KMS-11 (cell line): ENCODE measurements around the gene GAK.

ENCODE experiments used
- H2AFZ ChIP-seq: fragments of 200-600 bp; sonication (generic); 2 replicates; pipeline ENCODE4 v1.6.1; 2016; ENCODE audit warnings: antibody characterized with exemption, mixed run types, low read depth
- H3K27ac ChIP-seq: fragments of 200-600 bp; sonication (generic); 2 replicates; pipeline ENCODE4 v1.6.1; 2016; ENCODE audit warnings: mild to moderate bottlenecking, mixed run types
- H3K27me3 ChIP-seq: fragments of 200-600 bp; sonication (generic); 2 replicates; pipeline ENCODE4 v1.6.1; 2017; ENCODE audit warnings: mild to moderate bottlenecking, low read depth, mixed run types, moderate library complexity; ENCODE audit not compliant: insufficient read depth
- H3K36me3 ChIP-seq: fragments of 200-600 bp; sonication (generic); 2 replicates; pipeline ENCODE4 v1.6.1; 2017; ENCODE audit warnings: mild to moderate bottlenecking, mixed run types; ENCODE audit not compliant: insufficient read depth
- H3K4me1 ChIP-seq: fragments of 200-600 bp; sonication (generic); 2 replicates; pipeline ENCODE4 v1.6.1; 2016; ENCODE audit warnings: mild to moderate bottlenecking, low read depth, mixed run types; ENCODE audit not compliant: poor library complexity, severe bottlenecking
- H3K4me2 ChIP-seq: fragments of 200-600 bp; sonication (generic); 2 replicates; pipeline ENCODE4 v1.7.0; 2016; ENCODE audit warnings: mild to moderate bottlenecking, mixed run types
- H3K4me3 ChIP-seq: fragments of 200-600 bp; sonication (generic); IDR thresholded peaks from 2 replicates; pipeline ENCODE4 v1.6.1; 2017; ENCODE audit warnings: low read depth, low read length, mixed read lengths; ENCODE audit not compliant: insufficient read depth
- H3K79me2 ChIP-seq: fragments of 200-600 bp; sonication (generic); 2 replicates; pipeline ENCODE4 v1.6.1; 2016; ENCODE audit warnings: low read depth, mixed run types; ENCODE audit not compliant: insufficient read depth
- H3K9ac ChIP-seq: fragments of 200-600 bp; sonication (generic); 2 replicates; pipeline ENCODE4 v1.6.1; 2016; ENCODE audit warnings: mild to moderate bottlenecking, mixed run types
- H4K20me1 ChIP-seq: fragments of 200-600 bp; sonication (generic); 2 replicates; pipeline ENCODE4 v1.6.1; 2016; ENCODE audit warnings: mild to moderate bottlenecking, mixed run types; ENCODE audit not compliant: insufficient read depth
- CTCF ChIP-seq: fragments of 200-600 bp; sonication (generic); conservative IDR thresholded peaks from 2 replicates; pipeline ENCODE4 v1.6.1; 2017; ENCODE audit warnings: low read depth, mild to moderate bottlenecking, antibody characterized with exemption, low read length, moderate library complexity, mixed read lengths

GAK gene

GRCh38 chr4:848307-848691 is 83.8 kb downstream of the GAK start:
- Histone ChIP-seq H3K27ac (no peak overlapping the region), H3K4me2 (no peak overlapping the region), H2AFZ (no peak overlapping the region), H3K27me3 (no peaks in the 10 kb centered on the region), H4K20me1 (no peaks in the 10 kb centered on the region), H3K4me1 (no peaks in the 10 kb centered on the region), H3K9ac (no peak overlapping the region), H3K36me3 (no peaks in the 10 kb centered on the region), H3K4me3 (no peak overlapping the region), H3K79me2 (no peaks in the 10 kb centered on the region)
- TF ChIP-seq CTCF = no peak

GRCh38 chr4:845836-846251 is 86.3 kb downstream of the GAK start:
- Histone ChIP-seq H3K36me3 (no peaks in the 10 kb centered on the region), H3K79me2 (no peaks in the 10 kb centered on the region), H3K4me1 (no peaks in the 10 kb centered on the region), H3K27me3 (no peaks in the 10 kb centered on the region), H3K27ac (no peak overlapping the region), H4K20me1 (no peaks in the 10 kb centered on the region), H3K4me2 (no peak overlapping the region), H3K9ac (no peak overlapping the region), H3K4me3 (no peak overlapping the region), H2AFZ (no peak overlapping the region)
- TF ChIP-seq CTCF = no peak

GRCh38 chr4:845233-845835 is 86.8 kb downstream of the GAK start:
- Histone ChIP-seq H4K20me1 (no peaks in the 10 kb centered on the region), H3K4me1 (no peaks in the 10 kb centered on the region), H2AFZ (no peak overlapping the region), H3K79me2 (no peaks in the 10 kb centered on the region), H3K36me3 (no peaks in the 10 kb centered on the region), H3K4me3 (no peak overlapping the region), H3K9ac (no peak overlapping the region), H3K27ac (no peak overlapping the region), H3K4me2 (no peak overlapping the region), H3K27me3 (no peaks in the 10 kb centered on the region)
- TF ChIP-seq CTCF = no peak

GRCh38 chr4:844752-845232 is 87.3 kb downstream of the GAK start:
- Histone ChIP-seq H3K27me3 (no peaks in the 10 kb centered on the region), H4K20me1 (no peaks in the 10 kb centered on the region), H3K4me2 (no peak overlapping the region), H2AFZ (no peak overlapping the region), H3K79me2 (no peaks in the 10 kb centered on the region), H3K4me1 (no peaks in the 10 kb centered on the region), H3K36me3 (no peaks in the 10 kb centered on the region), H3K4me3 (no peak overlapping the region), H3K9ac (no peak overlapping the region), H3K27ac (no peak overlapping the region)
- TF ChIP-seq CTCF = no peak
